Subcutaneous adipose tissue (tissue), 4 donors: ENCODE measurements around the gene BRI3BP. TPM values are rescaled to one million over a fixed set of nuclear protein-coding genes. Genes with fewer than 3 reads are reported as not detected.

Source experiments
- CTCF ChIP-seq: fragments of 450-650 bp; IDR thresholded peaks from one replicate; pipeline ENCODE4 v1.5.1; 2016; ENCODE audit warnings: low read depth, mild to moderate bottlenecking, control low read depth, antibody characterized with exemption, moderate library complexity
- total RNA-seq, 4 donors: library from RNA; depleted of rRNA; stranded (reverse); fragments of >200 nt; gene quantifications; one replicate each; pipeline ENCODE4 v1.1.0, GENCODE V29; 2016

Gene BRI3BP
- total RNA-seq, 4 donors from 2014 or later, result 4.7 to 5.8 (median 5.0) TPM

- no peak for TF ChIP-seq CTCF
Observed at GRCh38 chr12:125057708-125058107, 64.3 kb downstream of the BRI3BP start.

- no peak for TF ChIP-seq CTCF
Observed at GRCh38 chr12:125061229-125061628, 67.8 kb downstream of the BRI3BP start.

GRCh38 chr12:125064492-125064891 lies 71.0 kb downstream of the BRI3BP start:
- TF ChIP-seq CTCF, result no peak

GRCh38 chr12:125065021-125065918 lies 71.8 kb downstream of the BRI3BP start, which contains the start of gene AACS:
Gene AACS, plus strand, starts transcription at chr12:125065435. Its CDS starts 150 bp downstream, at chr12:125065585.
- no peak for TF ChIP-seq CTCF

GRCh38 chr12:125065919-125066570 lies 72.6 kb downstream of the BRI3BP start:
- TF ChIP-seq CTCF, result no peak

GRCh38 chr12:125068391-125068790 lies 74.9 kb downstream of the BRI3BP start:
- no peak for TF ChIP-seq CTCF

GRCh38 chr12:125069616-125070015 lies 76.2 kb downstream of the BRI3BP start:
- TF ChIP-seq CTCF, result no peak
